Mesenchymal stem cell (in vitro differentiated cells and primary cell): ENCODE measurements around the gene ITGA11.

Experiments used
- DNase-seq: peaks from one replicate; pipeline ENCODE4 v3.0.0-alpha.2; 2013
- H2AFZ ChIP-seq: one replicate; pipeline ENCODE4 v1.6.1; 2013; ENCODE audit warnings: low read depth, mild to moderate bottlenecking, control low read depth, inconsistent platforms, low read length, moderate library complexity
- H2AK5ac ChIP-seq: 2 replicates; pipeline ENCODE4 v1.6.1; 2013; ENCODE audit warnings: low read length, moderate library complexity, mild to moderate bottlenecking, inconsistent platforms; ENCODE audit not compliant: severe bottlenecking
- H2BK120ac ChIP-seq: one replicate; pipeline ENCODE4 v1.6.1; 2013; ENCODE audit warnings: low read depth, mild to moderate bottlenecking, inconsistent platforms, low read length, moderate library complexity
- H2BK12ac ChIP-seq, 2 experiments: one replicate each; pipeline ENCODE4 v1.6.1; 2013; ENCODE audit warnings: inconsistent platforms in 2 of 2, low read length in 2 of 2, mild to moderate bottlenecking in 2 of 2, moderate library complexity in 2 of 2, control low read depth in 1 of 2
- H2BK15ac ChIP-seq: one replicate; pipeline ENCODE4 v1.6.1; 2013; ENCODE audit warnings: mild to moderate bottlenecking, low read depth, inconsistent platforms; ENCODE audit not compliant: poor library complexity, severe bottlenecking
- H2BK5ac ChIP-seq: 2 replicates; pipeline ENCODE4 v1.6.1; 2013; ENCODE audit warnings: low read depth, mild to moderate bottlenecking, low read length, control low read depth, inconsistent platforms; ENCODE audit not compliant: poor library complexity, severe bottlenecking
- H3K14ac ChIP-seq, 2 experiments: one replicate each; pipeline ENCODE4 v1.6.1; 2013; ENCODE audit warnings: inconsistent platforms in 2 of 2, low read length in 2 of 2, control low read depth in 1 of 2, mild to moderate bottlenecking in 1 of 2, moderate library complexity in 1 of 2
- H3K18ac ChIP-seq, 2 experiments: one replicate each; pipeline ENCODE4 v1.6.1; 2013; ENCODE audit warnings: inconsistent platforms in 2 of 2, low read length in 2 of 2, control low read depth in 1 of 2, low read depth in 1 of 2, mild to moderate bottlenecking in 1 of 2
- H3K23ac ChIP-seq, 2 experiments: one replicate each; pipeline ENCODE4 v1.6.1; 2013; ENCODE audit warnings: inconsistent platforms in 2 of 2, low read length in 2 of 2, mild to moderate bottlenecking in 2 of 2, moderate library complexity in 2 of 2, control low read depth in 1 of 2
- H3K27ac ChIP-seq: 2 replicates; pipeline ENCODE4 v1.5.1; 2013; ENCODE audit warnings: mild to moderate bottlenecking, moderate library complexity, low read length, control low read depth, inconsistent platforms; ENCODE audit not compliant: poor library complexity, severe bottlenecking
- H3K27me3 ChIP-seq, 2 experiments: 2 replicates each; pipeline versions ENCODE4 v1.6.1 to v1.7.0; 2013; ENCODE audit warnings: low read length in 2 of 2, mild to moderate bottlenecking in 2 of 2, moderate library complexity in 2 of 2, control low read depth in 1 of 2, inconsistent platforms in 1 of 2; ENCODE audit not compliant: control insufficient read depth in 1 of 2, insufficient read depth in 1 of 2
- H3K36me3 ChIP-seq, 2 experiments: 2 replicates each; pipeline versions ENCODE4 v1.6.1 to v1.7.0; 2013; ENCODE audit warnings: low read length in 2 of 2, control low read depth in 1 of 2, inconsistent platforms in 1 of 2, low read depth in 1 of 2, mild to moderate bottlenecking in 1 of 2; ENCODE audit not compliant: insufficient read depth in 2 of 2, control insufficient read depth in 1 of 2
- H3K4ac ChIP-seq, 2 experiments: one replicate each; pipeline ENCODE4 v1.6.1; 2013; ENCODE audit warnings: inconsistent platforms in 2 of 2, low read length in 2 of 2, mild to moderate bottlenecking in 2 of 2, moderate library complexity in 2 of 2, control low read depth in 1 of 2, low read depth in 1 of 2
- H3K4me1 ChIP-seq: 2 replicates; pipeline ENCODE4 v1.6.1; 2013; ENCODE audit warnings: low read depth, low read length, control low read depth; ENCODE audit not compliant: control insufficient read depth, insufficient read depth
- H3K4me2 ChIP-seq: 2 replicates; pipeline ENCODE4 v1.6.1; 2013; ENCODE audit warnings: low read length, mild to moderate bottlenecking, inconsistent platforms; ENCODE audit not compliant: poor library complexity, severe bottlenecking
- H3K4me3 ChIP-seq, 2 experiments: 2 replicates each; pipeline versions ENCODE4 v1.5.1 to v1.7.0; 2013; ENCODE audit warnings: low read length in 2 of 2, mild to moderate bottlenecking in 2 of 2, control low read depth in 1 of 2, low read depth in 1 of 2; ENCODE audit not compliant: insufficient read depth in 1 of 2
- H3K79me1 ChIP-seq: replicated peaks from 2 replicates; pipeline ENCODE4 v1.6.1; 2013; ENCODE audit warnings: mild to moderate bottlenecking, control low read depth, low read length, inconsistent platforms; ENCODE audit not compliant: poor library complexity, severe bottlenecking
- H3K9ac ChIP-seq: 2 replicates; pipeline ENCODE4 v1.7.0; 2013; ENCODE audit warnings: mild to moderate bottlenecking, low read length, moderate library complexity
- H3K9me3 ChIP-seq: 2 replicates; pipeline ENCODE4 v1.7.0; 2013; ENCODE audit warnings: mild to moderate bottlenecking, low read length; ENCODE audit not compliant: control insufficient read depth
- H4K8ac ChIP-seq: one replicate; pipeline ENCODE4 v1.6.1; 2013; ENCODE audit warnings: inconsistent platforms, mild to moderate bottlenecking, low read length, moderate library complexity
- H4K91ac ChIP-seq: one replicate; pipeline ENCODE4 v1.6.1; 2013; ENCODE audit warnings: mild to moderate bottlenecking, low read length, inconsistent platforms
- WGBS: methylation state at CpG from one replicate; pipeline ENCODE4 v1.1.7; 2013; ENCODE audit warnings: mixed read lengths; 5-methylcytosine and 5-hydroxymethylcytosine counted together

Gene ITGA11

GRCh38 chr15:68341760-68342725 lies 89.9 kb downstream of the ITGA11 start:
- Histone ChIP-seq H3K23ac (peak overlapping the region in 1 of 2 experiments; percentile 51), H3K14ac (peak overlapping the region in 1 of 2 experiments; percentile 31), H3K27me3 (peaks cover 0 to 10% of the 10 kb centered on the region in 2 experiments), H3K4me2 (no peak overlapping the region), H2BK12ac (peak overlapping the region; percentile 69 to 79), H3K9me3 (no peaks in the 10 kb centered on the region), H3K36me3 (peaks cover 0 to 87% of the 10 kb centered on the region in 2 experiments), H3K18ac (peak overlapping the region; percentile 67 to 81), H2AFZ (no peak overlapping the region), H4K8ac (peak overlapping the region; percentile 87), H3K4me3 (no peak overlapping the region), H3K27ac (no peak overlapping the region), H3K79me1 (peaks cover 12% of the 10 kb centered on the region), H3K4me1 (peaks cover 24% of the 10 kb centered on the region), H4K91ac (peak overlapping the region; percentile 88), H2BK15ac (peak overlapping the region; percentile 39), H2BK5ac (no peak overlapping the region), H3K9ac (no peak overlapping the region), H2BK120ac (peak overlapping the region; percentile 9), H3K4ac (peak overlapping the region; percentile 42 to 64), H2AK5ac (peak overlapping the region; percentile 10)
- 74% methylated on average over 17 of the region's 17 CpGs for WGBS
- DNase-seq: peak; percentile 76

- Histone ChIP-seq H2AFZ (no peak overlapping the region), H2AK5ac (no peak overlapping the region), H2BK12ac (peak overlapping the region; percentile 6 to 40), H4K8ac (peak overlapping the region; percentile 56), H3K18ac (peak overlapping the region; percentile 41 to 68), H3K4ac (peak overlapping the region; percentile 42 to 64), H3K27ac (no peak overlapping the region), H3K9ac (no peak overlapping the region), H3K79me1 (peaks cover 12% of the 10 kb centered on the region), H2BK15ac (no peak overlapping the region), H2BK5ac (no peak overlapping the region), H3K27me3 (peaks cover 0 to 10% of the 10 kb centered on the region in 2 experiments), H3K9me3 (no peaks in the 10 kb centered on the region), H3K4me1 (peaks cover 20% of the 10 kb centered on the region), H4K91ac (peak overlapping the region; percentile 73), H3K4me2 (peak overlapping the region; percentile 14), H3K36me3 (peaks cover 0 to 89% of the 10 kb centered on the region in 2 experiments), H3K23ac (peak overlapping the region in 1 of 2 experiments; percentile 17), H3K14ac (no peak overlapping the region), H3K4me3 (no peak overlapping the region), H2BK120ac (peak overlapping the region; percentile 19)
- peak; percentile 62 for DNase-seq
- WGBS: 50% methylated on average over 13 of the region's 15 CpGs
These were observed 91.0 kb downstream of the ITGA11 start for GRCh38 chr15:68340726-68341671.

GRCh38 chr15:68339481-68339880 lies 92.5 kb downstream of the ITGA11 start:
- no peaks in the 10 kb centered on the region for H3K9me3 ChIP-seq
- WGBS: 98% methylated on average over 10 of the region's 10 CpGs
- H4K91ac ChIP-seq: no peak overlapping the region
- H3K4me2 ChIP-seq: no peak overlapping the region
- no peak overlapping the region for H3K27ac ChIP-seq
- H2BK120ac ChIP-seq: no peak overlapping the region
- no peak overlapping the region for H3K23ac ChIP-seq
- peaks cover 34% of the 10 kb centered on the region for H3K4me1 ChIP-seq
- H2BK15ac ChIP-seq: no peak overlapping the region
- no peak overlapping the region for H3K18ac ChIP-seq
- H3K36me3 ChIP-seq: peaks cover 0 to 87% of the 10 kb centered on the region in 2 experiments
- H3K79me1 ChIP-seq: peaks cover 12% of the 10 kb centered on the region
- no peak overlapping the region for H3K9ac ChIP-seq
- no peak overlapping the region for H3K4ac ChIP-seq
- no peak for DNase-seq
- no peak overlapping the region for H2AK5ac ChIP-seq
- H4K8ac ChIP-seq: no peak overlapping the region
- H3K14ac ChIP-seq: no peak overlapping the region
- no peak overlapping the region for H2BK5ac ChIP-seq
- H2AFZ ChIP-seq: no peak overlapping the region
- H2BK12ac ChIP-seq: no peak overlapping the region
- no peak overlapping the region for H3K4me3 ChIP-seq
- H3K27me3 ChIP-seq: peaks cover 0 to 10% of the 10 kb centered on the region in 2 experiments
